Left lung (tissue), 10 donors: Measurements from ENCODE around the gene SERBP1. TPM values are rescaled to one million over a fixed set of nuclear protein-coding genes. Genes with fewer than 3 reads are reported as not detected.
"Not testable (repeated sequence)": the region's sequence is repeated elsewhere in the genome, so short reads cannot be mapped to it uniquely, and the experiment has no call there.

ENCODE experiments used
- ATAC-seq: fragments of 200-7000 bp; cut with Tn5 transposase; one replicate; pipeline ENCODE4 v1.9.1; 2020; ENCODE audit warnings: moderate library complexity
- DNase-seq, 4 donors: peaks; one replicate each; pipeline ENCODE4 v3.0.0-alpha.2; 2013 to 2020
- H3K27ac ChIP-seq, 2 donors: fragments of 200-600 bp; sonication (generic) in 1 of 2; one replicate each; pipeline versions ENCODE4 v1.5.0 to v1.8.0; 2020 to 2021
- H3K27me3 ChIP-seq, 2 donors: fragments of 200-600 bp; sonication (generic) in 1 of 2; one replicate each; pipeline versions ENCODE4 v1.5.0 to v1.8.0; 2020 to 2021
- H3K36me3 ChIP-seq, 2 donors: fragments of 200-600 bp; sonication (generic) in 1 of 2; one replicate each; pipeline versions ENCODE4 v1.5.0 to v1.8.0; 2020 to 2021
- H3K4me1 ChIP-seq, 2 donors: fragments of 200-600 bp; one replicate each; pipeline ENCODE4 v1.8.0; 2021
- H3K4me3 ChIP-seq, 2 donors: fragments of 200-600 bp; sonication (generic) in 1 of 2; one replicate each; pipeline versions ENCODE4 v1.5.0 to v1.8.0; 2020 to 2021; ENCODE audit warnings: mild to moderate bottlenecking in 1 of 2
- H3K9me3 ChIP-seq, 2 donors: fragments of 200-600 bp; sonication (generic) in 1 of 2; one replicate each; pipeline versions ENCODE4 v1.5.0 to v1.8.0; 2020 to 2021
- CTCF ChIP-seq, 2 donors: fragments of 200-600 bp; sonication (generic) in 1 of 2; IDR thresholded peaks; one replicate each; pipeline versions ENCODE4 v1.5.0 to v1.8.0; 2021; ENCODE audit warnings: antibody characterized with exemption in 2 of 2
- intact Hi-C, 2 donors: fragments of 100-400 bp; cut with DNase I; formaldehyde crosslinking; loops; one replicate each; pipeline versions ENCODE4 v1.11.2 to v1.14.2; 2022
- polyA plus RNA-seq, 6 donors: library from polyadenylated mRNA; unstranded; fragments of 120-200 nt; gene quantifications; one replicate each; pipeline ENCODE4 v1.2.1, GENCODE V29; 2013; ENCODE audit not compliant: insufficient read length in 6 of 6
- total RNA-seq, 2 donors: library from RNA; stranded (reverse); fragmentation: NEBNext Ultra II Directional; extraction: Animal tissue kit (Norgen Biotek cat#: 25700); gene quantifications; one replicate each; pipeline ENCODE4 v1.2.1, GENCODE V29; 2021
- donor health status: DM: no; HTN: yes; CAD: no.
- donor health status: DM: no; HTN: no; CAD: no.

SERBP1 gene
- total and polyA plus RNA-seq, 8 donors, result 130 to 346 (median 315) TPM

DNA sequence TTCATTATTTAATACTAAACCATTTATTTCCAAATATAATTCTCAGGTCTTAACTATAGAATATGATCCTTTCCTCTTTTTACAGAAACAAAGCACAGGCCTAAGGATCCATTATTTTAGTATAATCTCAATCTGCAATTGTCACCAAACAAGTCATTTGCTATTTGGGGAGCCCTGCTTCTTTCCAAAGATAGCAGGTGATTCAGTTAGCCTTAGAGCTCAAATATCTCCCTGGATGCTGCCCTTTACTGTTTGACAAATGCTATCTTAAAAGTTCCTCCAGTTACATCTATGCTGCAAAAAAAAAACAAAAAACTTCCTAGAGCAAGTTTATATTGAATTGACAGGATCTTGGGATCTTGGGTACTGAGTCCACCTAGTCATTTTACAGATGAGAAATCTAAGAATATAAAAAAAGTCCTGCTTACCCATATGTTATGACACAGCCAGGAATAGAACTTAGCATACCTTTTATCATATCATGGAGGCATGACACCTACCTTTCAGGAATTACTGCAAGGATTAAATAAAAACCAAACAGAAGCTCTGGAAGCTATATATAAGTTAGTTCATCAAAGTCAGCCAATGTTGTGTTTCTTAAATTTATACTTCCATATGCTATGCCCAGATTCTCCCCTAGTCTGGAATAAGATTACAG, 9.2 kb downstream of the SERBP1 start:
- H3K27me3 ChIP-seq, result no peaks in the 10 kb centered on the region
- peaks cover 0 to 12% of the 10 kb centered on the region in 2 donors for H3K4me1 ChIP-seq
- no peaks in the 10 kb centered on the region for H3K9me3 ChIP-seq
- TF ChIP-seq CTCF (IDR thresholded peaks at IDR 0.05), result no peak
- H3K4me3 ChIP-seq, result no peak overlapping the region
- H3K36me3 ChIP-seq, result peaks cover 6 to 99% of the 10 kb centered on the region in 2 donors
- DNase-seq (no peak), ATAC-seq (no peak)
- no peak overlapping the region for H3K27ac ChIP-seq
- intact Hi-C loops, result no loop called here

DNA sequence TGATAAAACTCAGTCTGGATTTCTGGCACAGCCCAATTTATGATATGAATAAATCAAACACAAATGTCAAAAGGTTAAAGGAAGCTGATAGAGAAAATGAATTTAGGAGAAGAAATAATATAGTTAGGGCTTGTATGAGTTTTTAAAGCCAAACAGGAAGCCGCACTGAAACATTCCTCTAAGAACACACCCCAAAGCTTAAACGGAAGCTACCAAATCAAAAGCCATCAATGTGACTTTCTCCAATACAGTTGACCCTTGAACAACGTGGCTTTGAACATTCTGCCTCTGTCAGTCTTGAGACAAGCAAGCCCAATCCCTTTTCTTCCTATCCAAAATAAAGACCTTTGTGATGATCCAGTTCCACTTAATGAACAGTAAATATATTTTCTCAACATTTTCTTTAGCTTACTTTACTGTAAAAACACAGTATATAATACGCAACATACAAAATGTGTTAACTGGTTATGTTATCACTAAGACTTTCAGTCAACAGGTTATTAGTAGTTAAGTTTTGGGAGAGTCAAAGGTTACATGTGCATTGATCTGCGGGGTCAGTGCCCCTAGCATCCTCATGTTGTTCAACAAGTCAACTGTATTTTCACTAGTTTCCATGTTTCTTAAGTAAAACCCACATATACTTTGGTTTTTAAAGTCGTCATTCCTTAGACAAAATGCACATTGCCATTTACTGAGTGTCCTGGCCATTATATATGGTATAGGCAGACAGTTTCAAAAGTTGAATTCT, 11.2 kb downstream of the SERBP1 start:
- Histone ChIP-seq H3K36me3 (peaks cover 6 to 99% of the 10 kb centered on the region in 2 donors), H3K27me3 (no peaks in the 10 kb centered on the region), H3K4me1 (peaks cover 6% of the 10 kb centered on the region in 2 donors), H3K27ac (no peak overlapping the region), H3K9me3 (no peaks in the 10 kb centered on the region), H3K4me3 (no peak overlapping the region)
- intact Hi-C loops, result no loop called here
- no peak for TF ChIP-seq CTCF (IDR thresholded peaks at IDR 0.05)
- ATAC-seq (no peak), DNase-seq (no peak)

DNA sequence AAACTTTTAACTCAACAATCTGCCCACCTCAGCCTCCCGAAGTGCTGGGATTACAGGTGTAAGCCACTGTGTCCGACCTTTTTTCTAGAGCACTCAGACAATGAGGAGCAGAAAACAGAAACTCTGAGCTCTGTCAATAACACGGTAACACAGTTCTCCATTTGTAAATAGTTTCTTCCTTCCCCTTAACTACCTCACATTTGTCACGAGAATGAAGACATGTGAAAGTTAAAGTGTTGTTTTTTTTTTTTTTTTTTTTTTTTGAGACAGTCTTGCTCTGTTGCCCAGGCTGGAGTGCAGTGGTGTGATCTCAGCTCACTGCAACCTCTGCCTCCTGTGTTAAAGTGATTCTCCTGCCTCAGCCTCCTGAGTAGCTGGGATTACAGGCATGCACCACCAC, 12.5 kb downstream of the SERBP1 start:
- intact Hi-C loops, H3K27me3 ChIP-seq, DNase-seq, H3K27ac ChIP-seq, ATAC-seq, H3K9me3 ChIP-seq, H3K4me3 ChIP-seq, H3K4me1 ChIP-seq: not testable (repeated sequence)
- peaks cover 6 to 98% of the 10 kb centered on the region in 2 donors for H3K36me3 ChIP-seq

DNA sequence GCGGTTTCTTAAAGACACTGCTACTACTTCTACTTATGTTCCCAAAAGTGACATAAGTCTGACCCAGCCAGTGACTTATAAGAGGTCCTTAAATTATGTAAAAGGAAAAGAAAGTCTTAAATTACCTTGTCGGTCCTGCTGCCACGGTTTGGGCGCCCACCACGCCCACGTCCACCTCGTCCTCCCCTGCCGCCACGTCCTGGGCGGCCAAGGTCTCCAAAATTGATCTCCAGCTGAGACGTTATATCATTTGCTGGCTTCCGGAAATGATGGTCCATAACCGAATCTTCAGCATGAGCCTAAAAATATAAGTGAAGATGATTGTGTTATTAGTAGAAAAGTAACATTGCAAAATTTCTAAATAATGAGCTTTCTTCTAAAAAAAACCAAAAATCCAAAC, 15.2 kb downstream of the SERBP1 start:
- peaks cover 0 to 6% of the 10 kb centered on the region in 2 donors for H3K4me1 ChIP-seq
- ATAC-seq (no peak), DNase-seq (no peak)
- no peaks in the 10 kb centered on the region for H3K9me3 ChIP-seq
- no peak overlapping the region for H3K27ac ChIP-seq
- no peaks in the 10 kb centered on the region for H3K27me3 ChIP-seq
- no peak for TF ChIP-seq CTCF (IDR thresholded peaks at IDR 0.05)
- H3K4me3 ChIP-seq, result no peak overlapping the region
- intact Hi-C loops, result no loop called here
- peaks cover 0 to 95% of the 10 kb centered on the region in 2 donors for H3K36me3 ChIP-seq

DNA sequence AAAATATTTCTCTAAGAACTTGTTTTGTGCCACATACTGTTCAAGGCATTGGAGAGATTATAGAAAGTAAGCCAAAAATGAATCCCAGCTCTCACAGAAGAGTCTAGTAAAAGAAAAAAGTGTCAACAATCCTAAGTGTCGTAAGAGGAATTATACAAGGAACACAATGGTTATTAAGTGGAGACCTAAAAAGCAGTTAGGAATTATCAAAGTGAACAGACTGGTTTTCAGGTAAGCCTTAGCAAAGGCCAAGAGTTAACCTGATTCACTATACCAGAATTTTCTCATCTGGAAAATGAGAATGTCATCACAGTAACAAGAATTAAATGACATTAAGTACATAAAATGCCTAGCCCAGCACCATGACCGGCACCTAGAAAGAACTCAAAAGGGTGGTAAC, 15.6 kb downstream of the SERBP1 start:
- intact Hi-C loops, result no loop called here
- Histone ChIP-seq H3K4me1 (peaks cover 0 to 6% of the 10 kb centered on the region in 2 donors), H3K27ac (no peak overlapping the region), H3K4me3 (no peak overlapping the region), H3K9me3 (no peaks in the 10 kb centered on the region), H3K36me3 (peaks cover 0 to 95% of the 10 kb centered on the region in 2 donors), H3K27me3 (no peaks in the 10 kb centered on the region)
- TF ChIP-seq CTCF (IDR thresholded peaks at IDR 0.05), result no peak
- DNase-seq (no peak), ATAC-seq (peak; percentile 82)

DNA sequence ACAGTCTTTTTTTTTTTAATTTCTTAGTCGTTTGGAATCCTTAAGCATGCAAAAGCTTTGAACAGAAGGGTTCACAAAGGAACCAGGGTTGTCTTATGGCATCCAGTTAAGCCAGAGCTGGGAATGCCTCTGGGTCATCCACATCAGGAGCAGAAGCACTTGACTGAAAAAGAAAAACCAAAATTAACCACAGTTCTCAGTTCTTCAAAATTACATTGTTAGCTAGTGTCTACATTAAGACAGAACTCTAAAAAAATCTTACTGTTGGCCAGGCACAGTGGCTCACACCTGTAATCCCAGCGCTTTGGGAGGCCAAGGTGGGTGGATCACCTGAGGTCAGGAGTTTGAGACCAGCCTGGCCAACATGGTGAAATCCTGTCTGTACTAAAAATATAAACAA, 17.1 kb downstream of the SERBP1 start:
- H3K27me3 ChIP-seq, H3K4me1 ChIP-seq, H3K4me3 ChIP-seq, DNase-seq, ATAC-seq, H3K9me3 ChIP-seq, H3K27ac ChIP-seq, intact Hi-C loops: not testable (repeated sequence)
- H3K36me3 ChIP-seq, result peaks cover 0 to 81% of the 10 kb centered on the region in 2 donors
